ENCODE results near the gene RASA3.

RASA3 gene

DNA sequence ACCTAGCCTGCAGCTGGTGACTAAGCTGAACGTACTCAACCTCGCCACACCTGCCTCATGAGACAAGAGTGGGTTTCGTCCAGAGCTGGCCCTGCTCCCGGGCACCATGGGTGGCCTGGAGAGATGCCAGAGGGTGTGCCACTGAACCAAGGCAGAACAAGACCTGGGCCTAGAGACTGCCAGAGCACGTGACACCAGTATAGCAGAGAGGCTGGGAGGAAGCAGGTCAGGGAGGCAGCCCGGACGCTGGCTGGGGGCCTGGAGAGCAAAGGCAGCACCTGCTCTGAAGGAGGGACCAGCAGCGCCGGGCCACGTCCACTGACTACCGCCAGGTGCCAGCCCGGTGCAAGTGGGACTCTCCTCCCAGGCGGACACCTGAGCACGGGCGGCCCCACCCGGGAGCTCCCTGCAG, 151.2 kb downstream of the RASA3 start:
- no peak for DNase-seq (ENCODE audit: low spot score)

DNA sequence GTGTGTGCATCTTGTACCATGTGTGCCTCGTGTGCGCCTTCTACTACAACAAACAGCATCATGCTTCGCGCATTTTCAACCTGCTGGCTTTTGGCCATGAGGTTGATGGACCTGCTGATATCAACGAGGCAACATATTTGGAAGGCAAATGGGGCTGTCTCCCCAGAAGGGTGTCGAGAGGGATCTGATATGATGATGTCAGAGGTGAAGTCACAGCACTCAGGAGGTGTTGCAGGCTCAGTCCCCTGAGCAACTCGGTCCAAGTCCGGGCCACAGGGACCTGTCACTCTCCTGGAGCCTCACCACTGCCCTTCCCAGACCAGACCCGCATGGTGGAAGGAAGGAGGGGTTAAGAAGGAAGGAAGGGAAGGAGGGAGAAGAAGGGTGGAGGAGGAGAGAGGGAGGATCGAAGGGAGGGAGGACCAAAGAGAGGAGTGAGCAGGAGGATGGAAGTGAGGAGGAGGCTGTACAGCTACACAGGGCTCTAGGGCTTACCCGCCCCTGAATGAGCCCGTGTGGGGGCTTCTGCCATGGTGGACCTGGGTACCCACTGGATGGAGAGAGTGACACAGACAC, 151.8 kb downstream of the RASA3 start:
- DNase-seq (ENCODE audit: low spot score), result no peak

DNA sequence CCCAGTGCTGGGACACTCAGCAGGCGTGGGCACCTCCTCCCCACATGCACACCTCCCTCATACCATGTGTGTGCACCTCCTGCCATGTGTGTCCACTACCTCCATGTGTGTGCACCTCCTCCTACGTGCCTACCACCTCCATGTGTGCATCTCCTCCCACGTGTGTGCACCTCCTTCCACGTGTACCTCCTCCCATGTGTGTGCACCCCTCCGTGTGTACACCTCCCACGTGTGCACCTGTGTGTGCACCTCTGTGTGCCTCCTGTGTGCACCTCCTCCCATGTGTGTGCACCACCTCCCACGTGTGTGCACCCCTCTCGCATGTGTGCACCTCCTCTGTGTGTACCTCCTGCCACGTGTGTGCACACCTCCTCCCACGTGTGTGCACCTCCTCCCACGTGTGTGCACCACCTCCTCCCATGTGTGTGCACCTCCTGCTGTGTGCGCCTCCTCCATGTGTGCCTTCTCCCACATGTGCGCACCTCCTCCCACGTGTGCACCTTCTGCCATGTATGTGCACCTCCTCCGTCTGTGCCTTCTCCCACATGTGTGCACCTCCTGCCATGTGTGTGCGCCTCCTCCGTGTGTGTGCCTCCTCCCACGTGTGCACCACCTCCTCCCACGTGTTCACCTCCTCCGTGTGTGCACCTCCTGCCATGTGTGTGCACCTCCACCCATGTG, 152.5 kb downstream of the RASA3 start:
- no peak for DNase-seq (ENCODE audit: low spot score)

DNA sequence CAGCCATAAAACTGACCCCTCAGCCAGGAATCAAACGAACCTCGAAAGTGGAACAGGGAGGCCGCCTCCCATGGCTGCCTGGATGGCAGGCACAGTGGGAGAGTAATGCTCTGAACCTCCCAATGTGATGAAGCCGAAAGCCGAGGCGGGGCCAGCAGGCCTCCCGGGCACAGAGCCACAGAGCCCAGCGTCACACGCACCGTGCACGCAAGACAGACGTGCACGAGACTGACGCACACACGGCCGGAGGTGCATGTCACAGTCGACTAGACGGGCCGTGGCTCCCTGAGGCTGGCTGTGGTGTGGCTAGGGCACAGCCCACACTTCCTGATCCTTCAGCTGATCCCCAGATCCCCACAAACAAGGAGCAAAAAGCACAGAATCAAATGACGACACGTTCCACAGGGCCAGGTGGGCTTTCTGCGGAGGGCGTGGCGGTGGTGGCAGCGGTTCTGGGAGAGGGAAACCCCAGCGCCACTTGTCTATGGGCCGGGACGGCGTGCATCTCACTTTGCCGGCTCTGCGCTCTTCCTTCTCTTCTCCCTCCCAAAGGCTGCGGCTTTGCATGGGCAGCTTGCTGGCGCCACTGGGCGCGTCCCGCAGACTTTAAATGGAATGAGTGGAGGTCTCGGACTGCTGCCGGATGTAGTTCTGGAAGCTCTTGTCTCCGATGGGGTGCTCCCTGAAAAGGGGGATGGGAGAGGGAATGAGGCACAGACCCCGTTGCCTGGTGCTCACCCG, 153.5 kb downstream of the RASA3 start:
- DNase-seq (ENCODE audit: low spot score), result no peak

DNA sequence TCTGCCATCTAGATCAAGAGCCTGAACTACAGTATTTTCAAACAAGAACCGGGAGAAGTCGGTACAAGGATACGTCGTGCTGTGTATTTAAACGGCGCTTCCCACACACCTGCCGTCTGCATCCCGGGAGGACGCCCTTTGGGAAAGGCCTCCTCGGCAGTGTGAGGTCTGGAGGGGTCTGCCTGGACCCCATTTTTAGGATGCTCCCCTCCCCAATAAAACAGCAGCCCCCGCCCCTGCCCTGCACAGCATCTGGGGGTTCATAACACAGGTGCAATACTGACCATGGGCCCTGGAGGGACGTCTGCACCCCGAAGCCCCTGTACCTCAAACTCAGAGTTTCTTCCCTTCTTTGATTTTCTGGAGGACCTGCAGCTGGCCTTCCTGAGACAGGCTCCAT, 154.4 kb downstream of the RASA3 start:
- DNase-seq (ENCODE audit: low spot score), result no peak

DNA sequence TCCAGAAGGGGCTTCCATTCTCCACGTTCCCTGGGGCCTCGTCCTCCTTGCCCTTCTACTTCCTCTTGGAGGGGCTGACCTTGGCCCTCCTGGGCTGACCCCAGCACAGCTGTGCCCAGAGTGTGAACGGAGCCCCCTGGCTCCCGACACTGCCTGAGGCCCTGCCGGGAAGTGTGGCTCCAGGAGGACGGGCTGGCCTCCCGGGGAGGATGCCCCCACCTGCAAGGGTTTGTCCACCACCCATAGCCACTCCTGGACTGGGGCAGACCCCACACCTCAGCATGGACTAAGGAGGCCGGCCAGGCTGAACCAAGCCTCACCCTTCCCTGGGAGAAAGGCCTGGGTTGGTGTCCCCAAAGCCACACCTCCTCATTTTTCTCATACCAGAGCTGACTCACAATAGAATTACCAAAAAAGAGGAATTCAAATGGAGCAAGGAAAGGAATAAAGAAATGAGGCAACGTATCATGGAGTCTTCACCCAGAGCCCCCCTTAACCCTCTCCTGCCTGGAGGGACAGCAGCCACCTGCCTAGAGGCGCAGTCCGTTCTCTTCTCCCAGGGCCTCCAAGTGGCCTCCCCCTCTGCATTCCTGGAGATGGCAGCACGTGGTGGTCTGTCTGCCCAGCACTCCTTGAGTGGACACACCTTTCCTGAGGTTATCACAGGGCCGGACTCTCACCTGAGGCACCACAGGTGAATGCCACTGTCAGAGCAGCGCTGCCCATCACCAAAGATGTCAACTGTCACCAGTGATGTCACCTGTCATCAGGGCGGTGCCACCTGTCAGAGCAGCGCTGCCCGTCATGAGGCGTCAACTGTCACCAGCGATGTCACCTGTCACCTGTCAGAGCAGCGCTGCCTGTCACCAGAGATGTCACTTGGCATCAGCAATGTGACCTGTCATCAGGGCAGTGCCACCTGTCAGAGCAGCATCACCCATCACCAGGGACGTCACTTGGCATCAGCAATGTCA, 155.4 kb downstream of the RASA3 start:
- peak; percentile 95 for DNase-seq (ENCODE audit: low spot score)

DNA sequence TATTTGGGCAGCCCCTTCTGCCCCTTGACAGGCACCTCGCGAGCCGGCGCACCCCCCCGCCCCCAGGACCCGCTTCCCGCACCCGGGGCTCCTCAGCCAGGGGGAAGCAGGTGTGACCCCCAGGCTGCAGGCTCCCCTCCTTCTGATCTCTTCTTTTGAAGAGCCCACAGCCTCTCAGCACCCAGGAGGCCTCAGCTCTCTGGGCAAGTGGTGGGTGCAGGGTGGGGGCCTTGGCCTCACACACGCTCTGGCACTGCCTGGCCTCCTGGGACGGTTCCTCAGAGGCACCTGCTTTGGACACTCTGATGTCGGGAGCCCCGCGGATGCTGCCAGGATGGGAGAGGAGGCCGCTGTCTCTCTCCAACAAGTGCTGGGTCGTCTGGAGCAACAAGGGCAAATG, 157.0 kb downstream of the RASA3 start:
- DNase-seq (ENCODE audit: low spot score), result no peak

DNA sequence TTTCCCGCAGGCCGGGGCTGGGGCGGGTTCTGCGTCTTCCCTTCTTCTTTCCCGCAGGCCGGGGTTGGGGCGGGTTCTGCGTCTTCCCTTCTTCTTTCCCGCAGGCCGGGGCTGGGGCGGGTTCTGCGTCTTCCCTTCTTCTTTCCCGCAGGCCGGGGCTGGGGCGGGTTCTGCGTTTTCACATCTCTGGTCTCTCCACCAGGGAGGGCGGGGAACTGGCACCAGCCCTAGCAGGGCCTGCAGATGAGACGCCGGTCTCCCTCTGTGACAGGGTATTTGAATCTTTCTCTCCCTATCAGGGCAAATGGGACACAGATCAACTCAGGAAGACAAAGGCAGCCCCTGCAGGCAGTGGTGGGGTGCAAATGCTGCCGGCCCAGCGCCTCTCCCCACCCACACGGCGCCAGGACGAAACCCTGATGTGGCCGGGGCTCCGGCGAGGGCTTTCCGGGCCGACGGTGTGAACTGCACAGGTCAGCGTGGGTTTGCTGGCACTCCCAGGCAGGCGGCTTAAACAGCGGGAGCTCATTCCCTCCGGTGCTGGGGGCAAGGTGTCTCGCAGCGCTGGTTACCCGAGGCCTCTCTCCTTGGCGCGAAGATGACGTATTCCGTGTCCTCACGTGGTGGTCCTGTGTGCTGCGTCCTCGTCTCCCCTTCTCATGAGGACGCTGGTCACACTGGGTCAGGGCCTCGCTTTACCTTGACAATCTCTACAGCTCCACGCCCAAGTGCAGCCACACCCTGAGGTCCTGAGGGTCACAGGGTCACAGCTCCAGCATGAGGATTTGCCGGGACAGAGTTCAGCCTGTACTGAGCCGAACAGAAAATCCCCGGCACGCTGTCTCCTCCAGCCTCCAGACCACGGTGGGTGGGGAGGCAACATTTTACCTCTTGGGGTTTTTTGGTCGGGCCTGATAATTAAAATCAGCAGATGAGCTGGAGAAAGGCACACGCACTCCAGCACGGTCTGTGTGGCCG, 157.8 kb downstream of the RASA3 start:
- DNase-seq (ENCODE audit: low spot score), result no peak

DNA sequence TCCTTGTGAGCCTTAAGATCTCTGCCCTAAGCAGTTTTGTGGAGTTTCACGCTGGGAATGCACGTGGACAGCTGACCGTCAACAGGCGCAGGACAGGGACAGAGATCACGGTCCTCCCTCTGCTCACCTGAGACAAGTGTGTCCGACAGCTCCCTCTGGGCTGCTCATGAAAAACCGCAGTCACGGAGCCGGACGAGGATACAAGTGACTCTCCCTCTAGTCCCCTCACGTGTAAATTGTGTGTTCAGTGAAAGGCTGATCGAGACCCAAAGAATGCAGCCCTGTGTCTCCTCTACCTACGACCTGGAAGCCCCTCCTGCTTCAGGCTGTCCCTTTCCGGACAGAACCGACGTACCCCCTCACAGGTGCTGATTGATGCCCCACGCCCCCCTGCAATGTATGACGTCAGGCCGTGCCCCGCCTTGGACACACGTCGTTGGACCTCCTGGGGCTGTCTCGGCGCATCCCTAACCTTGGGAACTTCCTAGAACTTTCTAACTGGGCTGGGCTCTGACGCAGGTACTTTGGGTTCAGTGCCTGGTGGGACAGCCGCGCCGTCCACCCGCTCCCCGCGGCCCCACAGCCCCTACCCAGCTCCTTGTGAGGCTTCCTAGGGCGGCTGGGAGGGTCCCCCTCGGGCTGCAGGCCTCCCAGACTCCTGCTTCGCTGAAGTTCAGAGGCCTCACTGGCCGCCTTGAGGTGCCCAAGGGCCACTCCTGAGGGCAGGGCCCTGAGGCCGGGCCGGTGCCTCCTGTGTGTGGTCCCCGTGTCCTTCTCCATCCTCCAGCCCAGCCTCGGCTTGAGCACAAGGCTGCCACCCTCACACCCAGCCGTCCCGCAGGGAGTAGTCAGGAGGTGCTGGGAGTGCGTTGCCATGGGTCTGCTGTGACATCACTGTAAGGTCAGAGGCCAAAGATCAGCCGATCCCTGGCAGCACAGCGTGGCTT, 158.9 kb downstream of the RASA3 start, which contains the start of gene C13orf46:
TSS of gene C13orf46 (minus strand) at position 859 of the 947 bp plus-strand sequence. CDS start at position 780, 79 bp downstream.
- no peak for DNase-seq (ENCODE audit: low spot score)

DNA sequence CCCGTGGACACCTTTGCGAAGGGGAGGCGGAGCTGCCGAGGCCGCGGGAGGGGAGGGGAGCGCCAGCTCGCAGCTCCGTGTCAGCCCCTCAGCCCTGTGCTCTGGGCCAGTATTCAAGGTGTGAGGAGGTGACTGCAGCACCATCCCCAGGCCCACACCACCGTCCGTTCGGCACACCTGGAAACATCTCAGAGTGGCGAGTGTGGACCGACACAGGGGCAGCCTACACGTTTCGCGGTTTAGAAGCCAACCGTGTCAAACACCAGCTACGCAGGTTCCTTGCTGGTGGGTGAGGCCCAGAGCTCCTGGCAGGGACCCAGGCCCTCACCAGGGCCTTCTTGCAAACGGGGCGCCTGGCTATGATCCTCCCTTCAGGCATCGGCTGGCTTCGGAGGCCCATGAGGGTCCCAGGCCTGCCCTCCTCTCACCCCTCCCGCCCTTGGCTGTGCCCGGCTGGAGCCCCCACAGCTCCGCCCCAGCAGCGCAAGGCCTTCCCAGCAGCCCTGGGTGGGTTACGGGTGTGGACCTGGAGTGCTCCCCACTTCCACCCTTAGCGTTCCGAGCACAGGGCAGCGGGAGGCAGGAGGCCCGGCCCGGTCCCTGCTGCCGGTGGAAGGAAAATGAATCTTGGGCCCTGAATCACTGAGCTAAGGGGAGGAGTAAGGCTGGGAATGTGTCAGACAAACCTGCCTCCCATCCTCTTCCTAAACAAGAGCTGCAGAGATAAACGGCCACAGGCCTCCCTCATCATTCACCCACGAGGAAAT, 159.8 kb downstream of the RASA3 start:
- no peak for DNase-seq (ENCODE audit: low spot score)

DNA sequence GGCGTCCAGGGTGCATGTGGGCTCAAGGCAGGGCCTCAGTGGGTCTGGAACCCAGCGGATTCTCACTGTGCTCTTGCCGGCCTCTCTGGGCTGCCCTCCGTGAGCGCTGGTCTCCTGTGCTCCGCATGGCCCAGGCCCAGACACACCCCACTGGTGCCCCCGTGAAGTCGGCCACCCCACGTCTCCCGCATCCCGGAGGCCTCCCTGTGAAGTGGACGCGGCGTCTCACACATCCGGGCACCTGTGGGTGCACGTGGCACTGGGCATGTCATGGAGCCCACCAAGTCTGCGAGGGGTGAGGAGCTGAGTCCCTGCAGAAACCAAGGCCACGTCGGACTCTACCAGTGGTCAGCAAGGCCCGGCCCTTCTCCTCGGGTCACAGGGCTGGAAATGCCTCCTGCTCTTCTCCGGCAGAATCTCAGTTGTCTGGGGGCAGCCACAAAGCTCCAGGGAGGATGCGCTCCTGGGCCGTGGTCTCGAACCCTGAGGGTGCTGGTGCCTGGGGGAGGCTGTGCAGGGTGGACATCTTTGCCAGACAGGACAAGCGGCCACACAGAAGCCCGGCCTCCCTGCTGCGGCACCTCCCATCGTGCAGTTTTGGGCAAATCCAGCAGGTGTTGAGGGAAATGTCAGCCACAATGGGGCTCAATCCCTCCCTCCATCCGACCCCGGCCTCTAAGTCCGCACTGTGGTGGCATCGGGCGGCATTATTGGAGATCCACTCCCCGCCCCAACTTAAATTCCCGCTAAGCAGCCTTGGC, 160.8 kb downstream of the RASA3 start:
- DNase-seq (ENCODE audit: low spot score), result no peak

DNA sequence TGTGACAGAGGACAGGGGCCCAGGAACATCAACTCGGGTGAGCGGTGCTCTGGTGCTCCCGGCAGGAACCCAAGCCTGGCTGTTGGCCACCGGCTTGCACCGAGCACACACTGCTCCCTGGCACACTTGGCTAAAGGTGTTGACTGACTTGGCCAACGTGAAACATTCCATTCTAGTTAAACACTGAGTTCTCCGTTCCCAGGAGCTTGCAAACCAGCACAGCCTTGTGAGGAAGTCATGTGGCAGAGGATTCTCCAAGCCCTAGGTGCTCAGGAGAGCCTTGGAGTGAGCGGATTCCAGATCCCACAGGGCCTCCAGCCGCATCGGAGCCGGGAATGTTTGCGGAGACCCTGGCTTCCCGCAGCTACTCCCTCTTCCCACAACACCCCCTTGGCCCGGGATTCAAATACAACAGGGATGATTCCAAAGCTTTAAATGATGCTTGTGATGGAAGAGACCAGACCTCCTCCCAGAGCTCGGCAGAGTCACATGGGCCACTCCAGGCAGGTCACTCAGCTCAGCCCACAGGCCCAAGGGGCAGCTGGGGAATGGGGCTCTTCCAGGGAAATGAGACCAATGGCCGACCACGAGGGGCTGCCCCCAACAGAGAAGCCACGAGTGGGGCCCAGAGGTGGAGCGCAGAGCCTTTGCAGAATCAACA, 161.5 kb downstream of the RASA3 start:
- no peak for DNase-seq (ENCODE audit: low spot score)

DNA sequence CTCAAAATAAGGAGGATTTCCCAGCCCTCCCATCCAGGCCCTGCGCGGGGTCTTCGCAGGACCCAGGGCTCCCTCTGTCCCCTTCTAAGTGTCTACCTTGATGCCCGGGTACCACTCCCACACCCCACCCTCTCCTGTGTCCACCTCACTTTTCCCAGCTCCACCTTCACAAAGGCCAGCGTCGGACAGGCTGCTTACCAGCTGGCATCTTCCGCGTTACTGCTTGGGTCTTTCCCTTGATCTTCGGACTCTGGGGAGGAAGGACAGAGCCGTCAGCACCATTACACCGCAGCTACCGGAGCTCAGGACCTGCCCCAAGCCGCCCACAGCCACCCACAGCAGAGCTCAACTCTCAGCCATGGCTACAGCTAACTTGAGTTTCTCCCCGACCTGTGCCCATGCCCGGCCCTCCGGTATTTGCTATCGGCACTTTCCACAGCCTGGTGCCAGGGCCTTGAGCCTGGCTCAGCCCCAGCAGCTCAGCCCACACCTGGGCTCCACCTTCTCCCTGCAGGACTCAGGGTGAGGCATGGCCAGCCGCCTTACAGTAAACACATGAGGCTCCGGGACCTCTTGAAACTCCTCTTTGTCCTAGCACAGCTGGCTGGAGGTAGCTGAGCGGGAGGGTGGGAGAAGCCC, 162.3 kb downstream of the RASA3 start:
- DNase-seq (ENCODE audit: low spot score), result no peak

DNA sequence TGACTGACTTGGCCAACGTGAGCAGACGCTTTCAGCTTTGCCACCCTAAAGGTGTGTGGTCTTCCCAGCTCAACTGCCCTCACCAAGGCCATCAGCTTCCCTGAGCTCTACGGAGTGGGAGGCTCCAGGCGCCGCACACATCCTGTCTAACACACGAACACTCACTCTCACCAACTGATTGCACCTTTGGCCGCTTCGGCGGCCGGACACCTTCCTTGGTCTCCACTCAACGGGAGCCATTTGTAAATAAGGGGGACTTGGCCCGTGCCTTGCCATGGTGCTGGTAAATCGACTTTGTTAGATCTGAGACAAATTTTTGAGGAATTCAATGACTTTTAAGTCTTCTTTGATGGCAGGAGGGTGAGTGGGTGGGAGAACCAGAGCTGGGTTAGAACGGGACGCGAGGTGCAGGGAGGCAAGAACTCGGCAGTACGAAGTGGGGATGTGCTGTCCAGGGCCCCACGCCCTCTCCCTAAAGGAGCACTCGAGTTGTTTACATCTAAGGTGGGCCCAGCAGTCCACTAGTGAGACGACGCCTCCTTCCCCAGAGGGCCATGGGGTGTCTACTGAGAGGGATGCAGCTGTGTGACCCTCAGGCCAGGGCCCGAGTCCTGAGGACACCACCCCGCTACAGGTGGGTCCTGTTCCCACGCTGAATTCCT, 163.0 kb downstream of the RASA3 start:
- DNase-seq (ENCODE audit: low spot score), result no peak

DNA sequence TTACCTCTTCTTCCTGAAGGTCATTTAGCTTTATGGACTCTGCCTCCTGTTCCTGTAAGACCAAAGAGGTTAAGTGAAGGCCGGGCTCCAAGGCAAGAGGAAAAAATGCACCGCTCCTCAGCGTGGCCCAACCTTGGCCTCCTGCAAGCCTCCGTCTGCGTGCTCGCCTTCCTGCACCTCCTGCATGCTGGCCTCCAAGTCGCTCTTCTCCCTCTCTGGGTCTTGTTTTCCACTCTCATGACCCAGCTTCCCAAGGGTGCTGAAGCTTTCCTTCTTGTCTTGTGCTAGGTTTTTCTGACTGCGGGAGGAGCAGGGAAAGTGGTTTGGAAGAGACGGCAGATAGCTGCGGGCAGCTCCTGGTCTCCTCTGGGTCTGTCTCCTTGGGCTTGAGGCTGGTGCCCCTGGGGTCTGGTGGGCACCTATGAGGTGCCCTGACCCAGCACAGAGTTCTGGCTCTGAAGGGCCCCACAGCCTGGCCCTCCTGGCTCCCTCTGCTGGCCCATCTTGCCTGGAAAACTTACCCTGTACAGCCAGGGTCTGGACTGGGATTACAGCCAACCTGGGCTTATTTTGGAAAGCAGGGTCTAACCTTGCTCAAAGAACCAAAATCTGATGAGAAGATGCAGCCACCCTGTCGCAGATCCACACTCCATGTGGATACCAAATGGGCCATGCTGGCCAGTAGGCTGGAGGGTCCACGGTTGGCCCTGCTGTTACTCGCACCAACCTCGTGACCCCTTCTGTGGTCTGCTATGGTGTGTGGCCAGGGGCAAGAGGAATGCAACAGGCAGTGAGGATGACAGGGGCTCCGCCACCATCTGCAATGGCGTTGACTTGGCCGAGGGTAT, 163.7 kb downstream of the RASA3 start:
- no peak for DNase-seq (ENCODE audit: low spot score)

All from GM03348 (cell line).